NB4 (cell line): ENCODE results near the gene TSKS.

Source experiments
- MYC ChIP-seq: IDR thresholded peaks from 2 replicates; pipeline ENCODE4 v1.6.1; 2011; ENCODE audit warnings: low read depth, low read length
- POLR2A ChIP-seq: IDR thresholded peaks from 2 replicates; pipeline ENCODE4 v1.6.1; 2011; ENCODE audit warnings: mild to moderate bottlenecking; ENCODE audit not compliant: insufficient read length; ENCODE audit errors: extremely low read depth
- TF ChIP-seq, protein P1 (sequence below): IDR thresholded peaks from one replicate; pipeline ENCODE4 v1.5.1; 2012; ENCODE audit warnings: low read depth, low read length
- TF ChIP-seq, protein P2 (sequence below): IDR thresholded peaks from 2 replicates; pipeline ENCODE4 v1.6.1; 2011; ENCODE audit warnings: low read depth, low read length

DNA sequence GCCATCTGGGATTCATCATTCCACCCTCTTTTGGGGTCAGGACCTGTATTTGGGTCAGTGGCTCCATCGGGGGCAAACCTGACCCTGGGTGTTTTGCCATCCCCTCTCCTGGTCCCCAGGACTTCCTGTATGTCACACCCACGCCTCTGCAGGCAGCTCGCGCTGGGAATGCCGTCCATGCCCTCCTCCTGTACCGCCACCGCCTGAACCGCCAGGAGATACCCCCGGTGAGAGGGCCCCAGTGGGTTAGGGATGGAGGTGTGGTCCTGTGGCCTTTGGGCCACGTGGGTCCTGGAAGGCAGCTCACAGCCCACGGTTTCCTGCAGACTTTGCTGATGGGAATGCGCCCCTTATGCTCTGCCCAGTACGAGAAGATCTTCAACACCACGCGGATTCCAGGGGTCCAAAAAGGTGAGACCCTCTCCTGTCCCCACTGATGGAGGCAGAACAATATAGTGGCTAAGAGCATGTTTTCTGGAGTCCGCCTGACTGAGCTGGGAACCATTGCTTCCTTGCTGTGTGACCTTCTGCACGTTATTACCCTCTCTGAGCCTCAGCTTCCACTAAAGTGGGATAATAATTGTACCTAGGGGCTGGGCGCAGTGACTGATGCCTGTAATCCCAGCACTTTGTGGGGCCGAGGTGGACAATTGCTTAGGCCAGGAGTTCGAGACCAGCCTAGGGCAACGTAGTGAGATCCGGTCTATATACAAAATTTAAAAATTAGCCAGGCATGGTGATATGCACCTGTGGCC, 58.0 kb downstream of the TSKS start:
- TF ChIP-seq, protein P1, sequence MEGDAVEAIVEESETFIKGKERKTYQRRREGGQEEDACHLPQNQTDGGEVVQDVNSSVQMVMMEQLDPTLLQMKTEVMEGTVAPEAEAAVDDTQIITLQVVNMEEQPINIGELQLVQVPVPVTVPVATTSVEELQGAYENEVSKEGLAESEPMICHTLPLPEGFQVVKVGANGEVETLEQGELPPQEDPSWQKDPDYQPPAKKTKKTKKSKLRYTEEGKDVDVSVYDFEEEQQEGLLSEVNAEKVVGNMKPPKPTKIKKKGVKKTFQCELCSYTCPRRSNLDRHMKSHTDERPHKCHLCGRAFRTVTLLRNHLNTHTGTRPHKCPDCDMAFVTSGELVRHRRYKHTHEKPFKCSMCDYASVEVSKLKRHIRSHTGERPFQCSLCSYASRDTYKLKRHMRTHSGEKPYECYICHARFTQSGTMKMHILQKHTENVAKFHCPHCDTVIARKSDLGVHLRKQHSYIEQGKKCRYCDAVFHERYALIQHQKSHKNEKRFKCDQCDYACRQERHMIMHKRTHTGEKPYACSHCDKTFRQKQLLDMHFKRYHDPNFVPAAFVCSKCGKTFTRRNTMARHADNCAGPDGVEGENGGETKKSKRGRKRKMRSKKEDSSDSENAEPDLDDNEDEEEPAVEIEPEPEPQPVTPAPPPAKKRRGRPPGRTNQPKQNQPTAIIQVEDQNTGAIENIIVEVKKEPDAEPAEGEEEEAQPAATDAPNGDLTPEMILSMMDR = no peak
- TF ChIP-seq POLR2A (no peak), MYC (no peak)
- TF ChIP-seq, protein P2, sequence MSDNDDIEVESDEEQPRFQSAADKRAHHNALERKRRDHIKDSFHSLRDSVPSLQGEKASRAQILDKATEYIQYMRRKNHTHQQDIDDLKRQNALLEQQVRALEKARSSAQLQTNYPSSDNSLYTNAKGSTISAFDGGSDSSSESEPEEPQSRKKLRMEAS = no peak
